ENCODE results near the gene NKX1-1.

GRCh38 chr4:1365271-1366178, 40.7 kb downstream of the NKX1-1 start:
- TF ChIP-seq CTCF (IDR thresholded peaks at IDR 0.05) (no peak), POLR2AphosphoS5 (IDR thresholded peaks at IDR 0.05; ENCODE audit: insufficient read depth in 1 of 2, low read depth in 1 of 2) (no peak)
